Activated CD8-positive, alpha-beta T cell treated with anti-CD3 and anti-CD28 coated beads, Interleukin-2, amount 10 ng/mL, durations not matched to agents 7 days and 5 days (primary cell): ENCODE data around the gene C10orf90. TPM values are rescaled to one million over a fixed set of nuclear protein-coding genes. Genes with fewer than 3 reads are reported as not detected.
"Not testable (repeated sequence)": the region's sequence is repeated elsewhere in the genome, so short reads cannot be mapped to it uniquely, and the experiment has no call there.

Experiments used
- ATAC-seq: fragments of 150-1000 bp; cut with Tn5 transposase; one replicate; pipeline ENCODE4 v1.10.0; 2021; ENCODE audit warnings: moderate library complexity
- CTCF ChIA-PET: fragments of 350-600 bp; sonication (Branson Sonifier 250); formaldehyde crosslinking; loops from one replicate; lab custom pipeline; 2021; ENCODE audit warnings: antibody characterized with exemption; lab: Charles Lee
- POLR2A ChIA-PET: fragments of 350-600 bp; sonication (Branson Sonifier 250); formaldehyde crosslinking; loops from one replicate; lab custom pipeline; 2021; ENCODE audit warnings: antibody characterized with exemption; lab: Charles Lee
- DNase-seq: peaks from one replicate; pipeline ENCODE4 v3.0.0-alpha.2; 2020
- H3K27ac Mint-ChIP-seq: one replicate; pipeline ENCODE4 v1.8.0; 2021; ENCODE audit warnings: mild to moderate bottlenecking, mixed read lengths
- H3K27me3 Mint-ChIP-seq: one replicate; pipeline ENCODE4 v1.8.0; 2021; ENCODE audit warnings: low read depth, mixed read lengths
- H3K36me3 Mint-ChIP-seq: one replicate; pipeline ENCODE4 v1.8.0; 2021; ENCODE audit warnings: low read depth, mixed read lengths
- H3K4me1 Mint-ChIP-seq: one replicate; pipeline ENCODE4 v1.8.0; 2021; ENCODE audit warnings: low read depth, mixed read lengths
- H3K4me3 Mint-ChIP-seq: one replicate; pipeline ENCODE4 v1.8.0; 2021; ENCODE audit warnings: mild to moderate bottlenecking, mixed read lengths
- H3K9me3 Mint-ChIP-seq: one replicate; pipeline ENCODE4 v1.8.0; 2022; ENCODE audit warnings: mixed read lengths; ENCODE audit not compliant: insufficient read depth
- total RNA-seq, 2 experiments: library from RNA; stranded (reverse); gene quantifications; one replicate each; pipeline ENCODE4 v1.2.3, GENCODE V29; 2021

Gene C10orf90
- total RNA-seq, 2 experiments from 2014 or later: not detected

DNA sequence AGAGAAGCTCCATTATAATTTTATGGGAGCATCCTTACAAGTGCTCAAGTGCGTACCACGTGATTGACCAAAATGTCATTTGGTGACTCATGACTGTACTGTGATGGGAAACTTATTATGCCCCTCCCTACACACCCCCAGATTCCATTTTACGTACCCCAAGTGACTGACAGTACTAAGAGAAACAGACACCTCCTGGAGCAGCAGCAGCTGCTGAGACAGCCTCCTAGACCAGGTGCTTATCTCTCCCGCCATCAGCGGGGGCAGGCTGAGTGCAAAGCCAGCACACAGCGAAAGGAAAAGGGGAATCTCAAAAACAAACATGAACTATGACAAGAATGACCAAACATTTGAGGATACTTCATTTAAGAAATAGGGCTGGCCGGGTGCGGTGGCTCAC, 278.0 kb downstream of the C10orf90 start:
- Mint-ChIP-seq H3K4me1 (no peaks in the 10 kb centered on the region), H3K27me3 (peaks cover 12% of the 10 kb centered on the region), H3K27ac (no peak overlapping the region), H3K36me3 (no peaks in the 10 kb centered on the region), H3K4me3 (no peak overlapping the region), H3K9me3 (no peaks in the 10 kb centered on the region)
- DNase-seq: no peak
- ChIA-PET POLR2A (no interaction called here), CTCF (no interaction called here)
- ATAC-seq: no peak

DNA sequence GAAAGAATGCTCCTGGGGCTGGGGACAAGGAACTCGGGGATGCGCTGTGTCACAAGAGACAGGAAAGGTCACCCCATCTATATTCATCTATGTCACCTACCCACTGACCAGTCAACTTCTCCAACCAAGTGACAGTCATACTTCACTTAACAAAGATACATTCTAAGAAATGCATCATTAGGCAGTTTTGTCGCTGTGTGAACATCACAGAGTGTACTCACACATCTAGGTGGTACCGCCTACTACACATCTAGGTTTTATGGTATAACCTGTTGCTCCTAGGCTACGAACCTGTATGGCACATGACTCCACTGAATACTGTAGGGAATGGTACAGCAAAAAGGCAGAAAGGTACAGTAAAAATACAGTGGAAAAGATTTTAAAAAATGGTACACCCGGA, 278.4 kb downstream of the C10orf90 start:
- Mint-ChIP-seq H3K27me3 (peaks cover 16% of the 10 kb centered on the region), H3K9me3 (peaks cover 1% of the 10 kb centered on the region), H3K27ac (no peak overlapping the region), H3K4me1 (peaks cover 2% of the 10 kb centered on the region), H3K36me3 (peaks cover 2% of the 10 kb centered on the region), H3K4me3 (no peak overlapping the region)
- ChIA-PET POLR2A (no interaction called here), CTCF (no interaction called here)
- ATAC-seq (no peak), DNase-seq (no peak)

DNA sequence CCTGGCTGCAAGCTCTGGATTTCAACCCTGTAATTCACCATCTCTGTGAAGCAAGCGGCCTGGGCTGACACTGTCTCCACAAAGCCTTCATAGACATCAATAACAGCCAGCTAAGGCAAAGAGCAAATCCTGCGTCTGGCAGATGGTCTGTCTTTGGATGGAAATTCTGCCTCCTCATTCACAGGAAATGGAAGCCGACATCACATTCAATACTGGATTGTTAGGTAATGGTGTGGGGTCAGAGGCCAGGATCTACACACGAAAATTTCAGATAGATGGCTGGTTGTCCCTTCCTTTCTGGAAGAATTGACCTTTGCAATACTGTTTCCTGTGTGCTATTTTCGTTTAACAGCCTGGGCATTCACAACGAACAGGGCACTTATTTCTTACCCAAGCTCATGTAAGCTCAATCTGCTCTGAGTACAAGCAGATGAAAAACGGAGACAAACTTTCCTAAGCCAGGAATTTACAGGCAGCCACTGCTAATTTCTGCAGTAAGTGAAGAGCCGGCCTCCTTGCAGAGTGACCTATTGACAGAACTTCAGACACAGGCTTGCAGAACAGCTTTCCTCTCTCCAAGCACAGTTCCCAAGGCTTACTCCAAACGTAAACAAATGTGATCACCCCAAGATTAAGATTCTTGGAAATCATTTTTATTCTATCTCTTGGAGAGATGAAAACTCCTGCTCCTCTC, 279.2 kb downstream of the C10orf90 start:
- Mint-ChIP-seq H3K27ac (no peak overlapping the region), H3K36me3 (peaks cover 5% of the 10 kb centered on the region), H3K9me3 (peaks cover 6% of the 10 kb centered on the region), H3K27me3 (peaks cover 22% of the 10 kb centered on the region), H3K4me3 (no peak overlapping the region), H3K4me1 (peaks cover 5% of the 10 kb centered on the region)
- CTCF ChIA-PET: no interaction called here
- no peak for ATAC-seq
- POLR2A ChIA-PET: no interaction called here
- no peak for DNase-seq

GRCh38 chr10:126390324-126390723, 280.2 kb downstream of the C10orf90 start:
- Mint-ChIP-seq H3K4me3 (no peak overlapping the region), H3K27ac (no peak overlapping the region), H3K36me3 (peaks cover 5% of the 10 kb centered on the region), H3K4me1 (peaks cover 5% of the 10 kb centered on the region), H3K27me3 (peaks cover 31% of the 10 kb centered on the region), H3K9me3 (peaks cover 6% of the 10 kb centered on the region)
- no peak for ATAC-seq
- POLR2A ChIA-PET: no interaction called here
- no peak for DNase-seq
- CTCF ChIA-PET: no interaction called here

GRCh38 chr10:126387931-126388911, 282.3 kb downstream of the C10orf90 start, which contains the start of gene ADAM12:
Gene ADAM12 (minus strand): TSS chr10:126388477. CDS start chr10:126388145, 332 bp downstream.
- H3K4me1 Mint-ChIP-seq: peaks cover 5% of the 10 kb centered on the region
- peaks cover 31% of the 10 kb centered on the region for H3K27me3 Mint-ChIP-seq
- H3K36me3 Mint-ChIP-seq: peaks cover 5% of the 10 kb centered on the region
- ATAC-seq (no peak), DNase-seq (no peak)
- H3K27ac Mint-ChIP-seq: peak within 1 kb of the TSS; percentile 60
- ChIA-PET CTCF (no interaction called here), POLR2A (no interaction called here)
- no peak within 1 kb of the TSS for H3K4me3 Mint-ChIP-seq
- peaks cover 6% of the 10 kb centered on the region for H3K9me3 Mint-ChIP-seq

GRCh38 chr10:126387041-126387921, 283.2 kb downstream of the C10orf90 start:
- CTCF ChIA-PET: interaction anchor here (0.9 kb wide), 1 partner anchor 9 kb away, joined by 3 read pairs; no protein-coding TSS in a partner anchor
- peaks cover 31% of the 10 kb centered on the region for H3K27me3 Mint-ChIP-seq
- POLR2A ChIA-PET: no interaction called here
- peak overlapping the region; percentile 60 for H3K27ac Mint-ChIP-seq
- H3K9me3 Mint-ChIP-seq: peaks cover 6% of the 10 kb centered on the region
- DNase-seq (peak; percentile 37), ATAC-seq (no peak)
- peaks cover 5% of the 10 kb centered on the region for H3K36me3 Mint-ChIP-seq
- H3K4me3 Mint-ChIP-seq: no peak overlapping the region
- peaks cover 5% of the 10 kb centered on the region for H3K4me1 Mint-ChIP-seq

DNA sequence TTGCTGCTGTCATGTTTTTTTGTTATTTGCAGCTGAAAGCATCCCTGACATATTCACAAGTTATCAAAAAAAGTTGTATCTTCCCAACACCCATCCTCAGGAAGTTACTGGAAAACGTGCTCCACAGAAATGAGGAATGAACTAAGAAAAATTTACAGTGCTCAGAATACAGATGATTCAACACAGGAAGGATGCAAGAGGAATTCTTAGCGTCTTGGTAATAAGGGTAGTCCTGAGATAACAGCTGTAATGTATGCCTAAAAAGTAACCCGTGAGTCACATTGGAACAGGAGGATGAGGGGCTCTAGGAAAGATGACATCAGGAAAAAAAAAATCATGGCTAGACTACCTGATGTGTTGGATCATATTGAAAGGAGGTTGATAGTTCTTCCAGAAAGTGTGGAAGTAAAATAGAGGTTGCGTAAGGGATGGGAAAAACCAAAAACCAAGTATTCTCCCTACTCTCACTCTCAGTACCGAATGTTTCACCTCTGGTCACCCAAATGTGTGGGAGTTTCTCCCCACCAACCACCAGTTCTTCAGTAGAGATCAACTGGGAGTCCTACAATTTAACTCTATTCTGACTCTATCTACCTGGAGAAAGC, 286.1 kb downstream of the C10orf90 start:
- H3K9me3 Mint-ChIP-seq: peaks cover 6% of the 10 kb centered on the region
- DNase-seq (no peak), ATAC-seq (no peak)
- H3K27ac Mint-ChIP-seq: no peak overlapping the region
- ChIA-PET CTCF (no interaction called here), POLR2A (no interaction called here)
- H3K4me3 Mint-ChIP-seq: no peak overlapping the region
- H3K27me3 Mint-ChIP-seq: peaks cover 27% of the 10 kb centered on the region
- H3K36me3 Mint-ChIP-seq: peaks cover 5% of the 10 kb centered on the region
- peaks cover 5% of the 10 kb centered on the region for H3K4me1 Mint-ChIP-seq

- ChIA-PET CTCF (no interaction called here), POLR2A (no interaction called here)
- ATAC-seq: no peak
- H3K4me1 Mint-ChIP-seq: no peaks in the 10 kb centered on the region
- H3K9me3 Mint-ChIP-seq: peaks cover 6% of the 10 kb centered on the region
- H3K36me3 Mint-ChIP-seq: no peaks in the 10 kb centered on the region
- H3K27ac Mint-ChIP-seq: no peak overlapping the region
- H3K27me3 Mint-ChIP-seq: peaks cover under 1% of the 10 kb centered on the region
- no peak overlapping the region for H3K4me3 Mint-ChIP-seq
- DNase-seq: no peak
Measured at GRCh38 chr10:126380352-126381076, 290.0 kb downstream of the C10orf90 start.

GRCh38 chr10:126379166-126379565, 291.3 kb downstream of the C10orf90 start:
- POLR2A ChIA-PET, CTCF ChIA-PET, ATAC-seq, H3K36me3 Mint-ChIP-seq, DNase-seq, H3K4me1 Mint-ChIP-seq, H3K9me3 Mint-ChIP-seq, H3K27ac Mint-ChIP-seq, H3K4me3 Mint-ChIP-seq, H3K27me3 Mint-ChIP-seq: not testable (repeated sequence)

GRCh38 chr10:126376956-126377355, 293.5 kb downstream of the C10orf90 start:
- ATAC-seq (no peak), DNase-seq (no peak)
- no peaks in the 10 kb centered on the region for H3K27me3 Mint-ChIP-seq
- peaks cover 6% of the 10 kb centered on the region for H3K9me3 Mint-ChIP-seq
- no peak overlapping the region for H3K27ac Mint-ChIP-seq
- ChIA-PET CTCF (no interaction called here), POLR2A (no interaction called here)
- no peaks in the 10 kb centered on the region for H3K36me3 Mint-ChIP-seq
- no peak overlapping the region for H3K4me3 Mint-ChIP-seq
- no peaks in the 10 kb centered on the region for H3K4me1 Mint-ChIP-seq
